ENCODE measurements around the gene N4BP2L2.
A peak's percentile ranks its signal among the peaks of the same experiment; 100 is the strongest.

The N4BP2L2 gene

DNA sequence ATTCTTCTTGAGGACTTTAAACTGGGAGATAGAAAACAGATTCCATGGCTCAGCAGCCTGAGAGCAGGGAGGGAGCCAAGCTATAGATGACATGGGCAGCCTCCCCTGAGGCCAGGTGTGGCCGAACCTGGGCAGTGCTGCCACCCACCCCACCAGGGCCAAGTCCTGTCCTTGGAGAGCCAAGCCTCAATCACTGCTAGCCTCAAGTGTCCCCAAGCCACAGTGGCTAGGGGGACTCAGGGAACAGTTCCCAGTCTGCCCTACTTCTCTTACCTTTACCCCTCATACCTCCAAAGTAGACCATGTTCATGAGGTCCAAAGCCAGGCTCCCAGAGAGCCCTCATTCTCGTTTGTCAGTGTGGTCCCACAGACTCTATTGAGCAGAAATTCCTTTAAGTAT, 118.7 kb downstream of the N4BP2L2 start:
- H3K4me3 ChIP-seq (ENCODE audit: low read length), result no peak overlapping the region
- no peak for DNase-seq (ENCODE audit: low read depth)
- TF ChIP-seq, protein P1, sequence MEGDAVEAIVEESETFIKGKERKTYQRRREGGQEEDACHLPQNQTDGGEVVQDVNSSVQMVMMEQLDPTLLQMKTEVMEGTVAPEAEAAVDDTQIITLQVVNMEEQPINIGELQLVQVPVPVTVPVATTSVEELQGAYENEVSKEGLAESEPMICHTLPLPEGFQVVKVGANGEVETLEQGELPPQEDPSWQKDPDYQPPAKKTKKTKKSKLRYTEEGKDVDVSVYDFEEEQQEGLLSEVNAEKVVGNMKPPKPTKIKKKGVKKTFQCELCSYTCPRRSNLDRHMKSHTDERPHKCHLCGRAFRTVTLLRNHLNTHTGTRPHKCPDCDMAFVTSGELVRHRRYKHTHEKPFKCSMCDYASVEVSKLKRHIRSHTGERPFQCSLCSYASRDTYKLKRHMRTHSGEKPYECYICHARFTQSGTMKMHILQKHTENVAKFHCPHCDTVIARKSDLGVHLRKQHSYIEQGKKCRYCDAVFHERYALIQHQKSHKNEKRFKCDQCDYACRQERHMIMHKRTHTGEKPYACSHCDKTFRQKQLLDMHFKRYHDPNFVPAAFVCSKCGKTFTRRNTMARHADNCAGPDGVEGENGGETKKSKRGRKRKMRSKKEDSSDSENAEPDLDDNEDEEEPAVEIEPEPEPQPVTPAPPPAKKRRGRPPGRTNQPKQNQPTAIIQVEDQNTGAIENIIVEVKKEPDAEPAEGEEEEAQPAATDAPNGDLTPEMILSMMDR (IDR thresholded peaks at IDR 0.05; ENCODE audit: insufficient read depth, low read depth, low read length, missing control alignments), result no peak

DNA sequence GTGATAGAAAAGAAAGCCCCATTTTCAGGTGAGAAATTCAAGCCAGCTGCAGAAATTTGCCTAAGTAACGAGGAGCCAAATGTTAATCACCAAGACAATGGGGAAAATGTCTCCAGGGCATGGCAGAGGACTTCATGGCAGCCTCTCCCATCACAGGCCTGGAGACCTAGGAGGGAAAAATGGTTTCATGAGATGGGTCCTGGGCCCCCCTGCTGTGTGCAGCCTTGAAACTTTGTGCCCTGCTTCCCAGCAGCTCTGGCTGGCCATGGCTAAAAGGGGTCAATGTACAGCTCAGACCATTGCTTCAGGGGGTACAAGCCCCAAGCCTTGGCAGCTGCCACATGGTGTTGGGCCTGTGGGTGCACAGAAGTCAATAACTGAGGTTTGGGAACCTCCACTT, 120.6 kb downstream of the N4BP2L2 start:
- H3K4me3 ChIP-seq (ENCODE audit: low read length), result no peak overlapping the region
- TF ChIP-seq, protein P1 (IDR thresholded peaks at IDR 0.05; ENCODE audit: insufficient read depth, low read depth, low read length, missing control alignments), result no peak
- no peak for DNase-seq (ENCODE audit: low read depth)

DNA sequence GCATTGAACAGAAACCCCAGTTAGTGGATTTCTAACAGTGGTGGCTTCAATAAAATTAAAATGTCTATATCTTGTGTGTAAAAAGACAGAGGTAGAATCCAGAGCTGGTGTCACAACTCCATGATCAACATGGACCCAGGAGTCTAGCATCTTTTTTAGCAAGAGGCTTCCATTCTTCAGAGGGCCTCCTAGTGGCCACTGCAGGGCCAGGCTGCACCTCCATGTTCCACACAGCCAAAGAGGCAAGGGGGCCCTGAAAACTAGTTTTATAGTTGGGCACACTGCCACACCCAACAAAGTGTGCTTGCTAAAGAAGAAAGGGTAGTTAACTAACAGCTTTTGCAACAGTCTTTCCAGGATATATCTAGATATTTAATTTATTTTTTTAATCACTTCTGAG, 123.6 kb downstream of the N4BP2L2 start:
- TF ChIP-seq, protein P1 (IDR thresholded peaks at IDR 0.05; ENCODE audit: insufficient read depth, low read depth, low read length, missing control alignments), result peak; percentile 53
- no peak overlapping the region for H3K4me3 ChIP-seq (ENCODE audit: low read length)
- DNase-seq (ENCODE audit: low read depth), result peak; percentile 30

DNA sequence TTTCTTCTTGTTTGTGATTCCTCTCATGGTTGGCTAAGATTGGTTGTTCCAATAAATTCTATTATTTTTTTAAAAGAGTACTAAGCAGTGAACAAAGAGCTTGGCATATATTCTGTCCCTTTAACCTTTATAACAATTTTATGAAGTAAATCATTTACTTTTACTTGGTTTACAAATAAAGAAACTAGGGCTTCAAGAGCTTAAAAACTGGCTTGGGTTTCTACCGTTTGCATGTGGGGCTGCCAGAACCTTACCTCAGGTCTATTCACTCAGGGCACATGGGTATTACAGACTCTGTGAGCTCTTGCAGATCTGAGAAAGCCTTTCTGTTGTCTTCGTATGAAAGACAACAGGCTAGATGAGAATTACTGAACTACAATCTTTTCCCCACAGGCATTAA, 124.0 kb downstream of the N4BP2L2 start:
- no peak overlapping the region for H3K4me3 ChIP-seq (ENCODE audit: low read length)
- DNase-seq (ENCODE audit: low read depth), result no peak
- TF ChIP-seq, protein P1 (IDR thresholded peaks at IDR 0.05; ENCODE audit: insufficient read depth, low read depth, low read length, missing control alignments), result no peak

DNA sequence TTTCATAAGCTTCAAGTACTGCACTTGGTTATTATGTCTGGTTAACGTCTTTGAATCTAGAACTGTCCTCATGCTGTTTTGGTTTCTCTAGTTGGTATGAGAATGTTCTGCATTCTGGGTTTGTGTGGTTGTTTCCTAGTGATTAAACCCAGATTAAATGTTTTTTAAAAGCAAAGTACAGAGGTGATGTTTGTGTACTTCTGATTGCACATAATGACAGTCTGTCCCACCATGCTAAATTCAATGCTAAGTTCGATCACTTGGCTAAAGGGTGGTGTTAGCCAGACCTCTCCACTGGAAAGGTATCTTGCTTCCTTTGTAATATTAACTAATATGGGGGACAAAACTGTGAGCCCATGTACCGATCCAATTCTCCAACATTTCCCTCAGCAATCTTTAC, 125.3 kb downstream of the N4BP2L2 start:
- no peak overlapping the region for H3K4me3 ChIP-seq (ENCODE audit: low read length)
- TF ChIP-seq, protein P1 (IDR thresholded peaks at IDR 0.05; ENCODE audit: insufficient read depth, low read depth, low read length, missing control alignments), result no peak

DNA sequence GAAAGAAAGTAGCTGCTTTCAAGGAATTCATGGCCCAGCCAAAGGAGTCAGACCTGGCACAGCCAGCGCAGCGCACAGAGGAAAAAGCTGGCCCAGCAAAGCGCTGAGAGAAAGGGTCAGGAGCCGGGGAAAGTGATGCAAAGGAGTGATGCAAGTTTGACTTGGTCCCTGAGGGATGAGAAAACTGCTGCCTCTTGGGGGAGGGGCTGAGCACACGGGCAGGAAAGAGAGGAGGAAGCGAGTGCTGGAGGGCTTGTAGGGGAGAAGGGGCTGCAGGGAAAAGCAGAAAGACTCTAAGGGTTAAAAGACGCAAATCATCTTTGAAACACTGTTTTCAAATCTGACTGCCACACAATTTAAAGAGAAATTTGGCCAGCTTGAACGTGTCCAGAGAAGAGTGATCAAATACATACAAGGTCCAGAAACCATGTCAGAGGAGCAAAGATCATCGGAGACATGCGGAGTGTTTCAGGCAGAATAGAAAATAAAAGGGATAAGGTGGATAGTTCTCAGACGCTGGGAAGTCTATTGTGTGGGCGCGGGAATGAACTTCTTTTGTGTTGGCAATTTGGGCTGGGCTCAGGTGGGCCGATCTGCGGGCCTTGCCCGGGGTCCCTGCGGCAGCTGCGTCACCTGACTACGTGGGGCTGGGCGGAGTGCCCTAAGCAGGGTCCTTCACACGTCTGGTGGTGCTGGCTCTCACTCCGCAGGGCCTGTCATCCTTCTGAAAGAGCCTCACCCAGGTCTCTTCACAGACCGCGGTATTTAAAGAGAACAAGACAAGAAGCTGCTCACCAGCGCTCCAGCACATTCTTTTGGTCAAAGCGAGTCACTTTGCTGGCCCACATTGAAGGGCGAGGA, 128.8 kb downstream of the N4BP2L2 start:
- TF ChIP-seq, protein P1 (IDR thresholded peaks at IDR 0.05; ENCODE audit: insufficient read depth, low read depth, low read length, missing control alignments), result no peak
- DNase-seq (ENCODE audit: low read depth), result peak; percentile 37
- no peak overlapping the region for H3K4me3 ChIP-seq (ENCODE audit: low read length)

More for the DNA sequence above, 125.3 kb downstream of the N4BP2L2 start:
- DNase-seq (ENCODE audit: low read depth), result no peak

DNA sequence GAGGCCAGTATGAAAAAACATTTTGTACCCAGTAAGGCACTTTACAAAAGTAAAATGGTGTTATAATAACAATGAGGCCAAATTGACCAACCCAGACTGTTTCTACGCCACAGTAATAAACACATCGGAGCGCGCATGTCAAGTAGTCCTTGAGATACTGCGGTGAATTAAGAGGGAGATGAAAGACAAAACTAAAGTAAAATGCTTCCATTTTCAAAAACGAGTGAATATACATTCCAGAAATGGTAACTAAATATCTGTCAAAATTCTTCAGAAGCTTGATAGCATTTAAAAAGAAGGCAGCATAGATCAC, 129.6 kb downstream of the N4BP2L2 start:
- DNase-seq (ENCODE audit: low read depth), result no peak
- TF ChIP-seq, protein P1 (IDR thresholded peaks at IDR 0.05; ENCODE audit: insufficient read depth, low read depth, low read length, missing control alignments), result no peak
- H3K4me3 ChIP-seq (ENCODE audit: low read length), result no peak overlapping the region
